Hepatocyte (in vitro differentiated cells): ENCODE data around the gene AMPH.

Experiments used
- EZH2phosphoT487 ChIP-seq: fragments of 200-600 bp; sonication (generic); IDR thresholded peaks from one replicate; pipeline ENCODE4 v1.6.1; 2018; ENCODE audit warnings: antibody characterized with exemption, mild to moderate bottlenecking, low read depth, moderate library complexity; ENCODE audit not compliant: unreplicated experiment, severe bottlenecking
- TF ChIP-seq, protein P1 (sequence below): fragments of 200-600 bp; sonication (generic); IDR thresholded peaks from 2 replicates; pipeline ENCODE4 v1.5.1; 2016; ENCODE audit warnings: antibody characterized with exemption, mild to moderate bottlenecking; ENCODE audit not compliant: poor library complexity

- TF ChIP-seq, protein P1, sequence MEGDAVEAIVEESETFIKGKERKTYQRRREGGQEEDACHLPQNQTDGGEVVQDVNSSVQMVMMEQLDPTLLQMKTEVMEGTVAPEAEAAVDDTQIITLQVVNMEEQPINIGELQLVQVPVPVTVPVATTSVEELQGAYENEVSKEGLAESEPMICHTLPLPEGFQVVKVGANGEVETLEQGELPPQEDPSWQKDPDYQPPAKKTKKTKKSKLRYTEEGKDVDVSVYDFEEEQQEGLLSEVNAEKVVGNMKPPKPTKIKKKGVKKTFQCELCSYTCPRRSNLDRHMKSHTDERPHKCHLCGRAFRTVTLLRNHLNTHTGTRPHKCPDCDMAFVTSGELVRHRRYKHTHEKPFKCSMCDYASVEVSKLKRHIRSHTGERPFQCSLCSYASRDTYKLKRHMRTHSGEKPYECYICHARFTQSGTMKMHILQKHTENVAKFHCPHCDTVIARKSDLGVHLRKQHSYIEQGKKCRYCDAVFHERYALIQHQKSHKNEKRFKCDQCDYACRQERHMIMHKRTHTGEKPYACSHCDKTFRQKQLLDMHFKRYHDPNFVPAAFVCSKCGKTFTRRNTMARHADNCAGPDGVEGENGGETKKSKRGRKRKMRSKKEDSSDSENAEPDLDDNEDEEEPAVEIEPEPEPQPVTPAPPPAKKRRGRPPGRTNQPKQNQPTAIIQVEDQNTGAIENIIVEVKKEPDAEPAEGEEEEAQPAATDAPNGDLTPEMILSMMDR: no peak
- TF ChIP-seq EZH2phosphoT487: no peak
These were observed 182.5 kb downstream of the AMPH start for GRCh38 chr7:38448584-38449234.
